A204.1 (cell line): ENCODE results near the gene SLC4A2.

ENCODE experiments used
- FAIRE-seq: peaks from 2 replicates; lab custom pipeline; 2012; peaks lifted over from hg19 to GRCh38; lab: Jason Lieb, UNC

SLC4A2 gene

DNA sequence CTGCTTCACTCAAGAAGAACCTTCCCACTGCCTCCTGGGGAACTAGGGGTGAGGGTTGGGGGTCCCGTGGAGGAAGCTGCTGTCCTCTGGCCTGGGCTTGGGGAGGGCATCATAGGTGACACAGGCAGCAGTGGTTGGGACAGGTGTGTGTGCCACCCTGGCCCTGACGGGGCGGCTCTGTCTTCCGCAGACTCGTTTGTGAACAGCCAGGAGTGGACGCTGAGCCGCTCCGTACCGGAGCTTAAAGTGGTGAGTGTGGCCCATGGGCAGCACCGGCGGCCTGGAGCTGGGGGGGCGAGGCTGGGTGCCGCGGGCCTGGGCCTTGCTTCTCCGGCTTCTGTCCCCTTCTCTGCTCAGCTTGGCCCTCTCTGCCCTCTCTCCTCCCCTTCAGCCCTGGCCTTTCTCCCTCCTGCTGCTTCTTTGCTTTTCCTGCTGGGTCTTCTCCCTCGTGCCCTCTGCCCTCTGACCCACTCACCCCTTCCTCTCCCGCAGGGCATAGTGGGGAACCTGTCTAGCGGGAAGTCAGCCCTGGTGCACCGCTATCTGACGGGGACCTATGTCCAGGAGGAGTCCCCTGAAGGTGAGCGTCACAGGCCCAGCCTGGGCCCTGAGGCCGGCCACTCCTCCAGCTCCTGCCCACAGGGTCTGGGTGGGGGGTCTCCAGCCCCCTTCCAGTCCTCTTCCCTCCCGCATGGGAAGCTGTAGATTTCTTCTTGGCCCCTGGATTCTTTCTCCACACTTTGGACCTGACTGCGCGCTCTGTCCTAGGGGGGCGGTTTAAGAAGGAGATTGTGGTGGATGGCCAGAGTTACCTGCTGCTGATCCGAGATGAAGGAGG is 57.4 kb downstream of the SLC4A2 start:
- FAIRE-seq, result no peak

GRCh38 chr7:151117565-151117964 is 58.2 kb downstream of the SLC4A2 start:
- FAIRE-seq, result no peak

DNA sequence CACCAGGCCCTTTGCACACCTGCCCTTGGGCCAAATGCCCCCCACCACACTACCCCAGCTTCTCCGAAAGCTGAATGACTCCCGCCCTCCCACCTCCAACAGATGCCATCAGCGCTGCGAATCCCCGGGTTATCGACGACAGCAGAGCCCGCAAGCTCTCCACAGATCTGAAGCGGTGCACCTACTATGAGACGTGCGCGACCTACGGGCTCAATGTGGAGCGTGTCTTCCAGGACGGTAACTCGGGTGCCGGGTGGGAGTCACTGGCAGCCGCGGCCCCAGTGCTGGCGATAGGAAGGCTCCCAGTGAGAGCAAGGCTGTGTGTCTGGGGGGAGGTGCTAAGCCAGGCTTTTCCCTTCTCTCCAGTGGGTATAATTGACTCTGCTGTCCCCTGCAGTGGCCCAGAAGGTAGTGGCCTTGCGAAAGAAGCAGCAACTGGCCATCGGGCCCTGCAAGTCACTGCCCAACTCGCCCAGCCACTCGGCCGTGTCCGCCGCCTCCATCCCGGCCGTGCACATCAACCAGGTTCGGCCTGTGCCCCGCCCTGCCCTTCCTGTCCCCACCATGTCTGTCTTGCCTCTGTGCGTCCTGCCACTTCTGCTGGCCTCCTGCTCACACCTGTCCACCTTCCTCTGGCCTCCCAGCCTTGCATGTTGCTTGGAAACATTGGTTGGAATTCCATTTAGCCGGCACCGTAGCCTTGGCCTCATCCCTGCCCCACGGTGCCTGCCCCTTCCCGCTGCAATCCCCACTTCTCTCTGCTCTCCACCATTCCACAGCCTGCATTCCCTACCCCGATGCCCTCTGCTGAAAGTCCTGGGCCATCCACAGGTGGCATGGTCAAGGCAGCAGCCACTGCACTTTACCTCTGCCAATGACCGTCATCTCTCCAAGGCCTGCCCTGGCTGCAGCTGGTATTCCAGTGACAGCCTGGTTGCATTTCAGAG is 59.0 kb downstream of the SLC4A2 start:
- FAIRE-seq, result no peak

DNA sequence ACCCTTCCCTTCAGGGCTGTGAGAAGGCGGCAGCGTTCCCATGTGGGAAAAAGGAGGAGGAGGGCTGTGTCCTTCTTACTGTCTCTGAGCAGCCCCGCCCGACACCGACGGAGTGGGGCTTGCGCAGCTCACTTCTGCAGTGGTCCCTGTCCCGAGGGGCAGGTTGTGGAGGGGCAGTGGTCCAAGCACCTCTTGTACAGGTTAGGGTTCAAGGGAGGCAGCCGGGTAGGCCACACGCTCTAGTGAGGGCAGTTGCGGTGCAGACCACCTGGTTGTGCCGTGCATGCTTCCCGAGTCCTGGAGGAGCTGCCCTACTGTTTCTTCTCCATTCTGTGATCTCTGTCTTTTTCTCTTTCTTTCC is 59.6 kb downstream of the SLC4A2 start:
- no peak for FAIRE-seq

- FAIRE-seq, result no peak
Measured at GRCh38 chr7:151119902-151120301, 60.5 kb downstream of the SLC4A2 start.

GRCh38 chr7:151120896-151121295 is 61.5 kb downstream of the SLC4A2 start:
- no peak for FAIRE-seq

- no peak for FAIRE-seq
Measured at GRCh38 chr7:151121380-151122170, 62.2 kb downstream of the SLC4A2 start.

- FAIRE-seq, result no peak
Measured at GRCh38 chr7:151122276-151122675, 62.9 kb downstream of the SLC4A2 start.

DNA sequence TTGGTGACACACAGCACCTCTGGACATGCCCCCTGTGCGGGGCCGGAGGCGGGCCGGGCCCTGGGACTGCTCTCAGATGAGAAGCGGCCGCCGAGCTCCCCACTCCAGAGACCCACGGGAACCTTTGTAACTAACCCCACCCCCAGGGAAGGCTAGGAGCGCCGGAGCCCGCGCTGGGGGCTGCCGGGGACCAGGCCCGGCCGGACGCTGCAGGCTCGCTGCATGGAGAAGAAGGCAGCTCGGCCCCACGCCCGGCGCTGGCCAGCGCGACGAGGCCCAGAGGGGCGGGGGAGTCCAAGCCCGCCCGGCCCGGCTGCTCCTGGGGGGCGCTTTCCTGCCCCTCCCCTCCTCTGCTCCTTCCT is 63.4 kb downstream of the SLC4A2 start:
- FAIRE-seq, result no peak

DNA sequence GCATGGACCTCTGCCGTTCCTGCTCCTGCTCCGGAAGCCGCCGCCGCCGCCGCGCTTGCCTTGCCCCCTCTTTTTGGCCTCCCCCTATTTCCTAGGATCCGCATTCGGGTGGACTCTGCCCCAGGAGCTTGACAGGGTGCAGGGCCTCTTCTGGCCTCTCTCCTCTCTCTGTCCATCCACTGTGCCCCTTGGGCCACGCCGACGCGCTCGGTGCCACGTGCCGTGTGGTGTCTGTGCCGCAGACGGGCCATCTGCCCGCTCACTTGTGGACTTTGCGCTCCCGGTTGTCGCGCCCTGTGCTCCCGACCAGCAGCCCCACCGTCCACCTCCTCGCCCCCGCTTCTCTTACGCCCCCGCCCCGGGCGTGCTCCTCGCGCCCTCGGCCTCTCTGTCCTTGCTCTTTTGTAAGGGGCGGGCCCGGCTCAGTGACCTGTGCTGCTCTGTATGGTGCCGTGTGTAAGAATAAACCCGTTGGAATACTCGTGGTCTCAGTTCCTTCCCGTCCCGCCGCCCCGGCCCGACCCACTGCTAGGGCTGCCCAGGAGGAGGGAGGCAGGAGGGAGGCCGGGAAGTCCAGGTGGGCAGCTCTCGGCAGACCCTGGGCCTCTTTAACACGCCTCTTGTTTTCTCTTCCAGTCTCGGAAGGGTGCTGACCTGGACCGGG is 63.9 kb downstream of the SLC4A2 start:
- no peak for FAIRE-seq

- peak; percentile 92 for FAIRE-seq
Measured at GRCh38 chr7:151123822-151124464, 64.6 kb downstream of the SLC4A2 start.

- FAIRE-seq, result no peak
Measured at GRCh38 chr7:151124481-151124880, 65.1 kb downstream of the SLC4A2 start.

DNA sequence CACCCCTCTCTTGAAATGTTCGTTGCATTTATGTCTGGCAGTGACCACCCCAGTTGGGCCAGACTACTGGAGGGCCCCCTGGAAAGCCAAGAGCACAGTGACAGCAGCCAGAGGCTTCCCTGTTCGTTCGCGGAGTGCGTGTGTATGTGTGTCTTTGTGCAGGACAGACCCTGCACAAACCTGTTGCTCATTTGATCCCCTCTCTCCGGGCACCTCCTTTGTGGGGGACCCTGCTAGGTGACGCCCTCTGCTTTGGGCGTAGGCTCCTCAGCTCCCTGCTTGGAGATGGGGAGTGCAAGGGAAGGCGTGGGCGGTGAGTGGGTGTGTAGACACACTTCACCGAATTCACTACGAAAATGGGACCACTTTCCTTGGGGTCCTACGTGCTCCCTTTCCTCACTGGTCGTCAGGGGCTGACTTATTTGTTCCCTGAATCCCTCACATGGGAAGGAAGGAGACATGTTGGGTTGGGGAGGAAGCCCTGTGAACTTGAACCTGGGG is 65.6 kb downstream of the SLC4A2 start:
- no peak for FAIRE-seq

GRCh38 chr7:151125470-151125845 is 66.1 kb downstream of the SLC4A2 start:
- FAIRE-seq, result no peak

- no peak for FAIRE-seq
Measured at GRCh38 chr7:151125846-151126481, 66.6 kb downstream of the SLC4A2 start.
